SK-N-MC (cell line): ENCODE data around the gene HYAL2.
A peak's percentile ranks its signal among the peaks of the same experiment; 100 is the strongest.

Source experiments
- DNase-seq: peaks from one replicate; pipeline ENCODE4 v3.0.0-alpha.2; 2011; ENCODE audit warnings: low read depth, low spot score
- H3K27ac ChIP-seq: fragments of 200-600 bp; sonication (generic); 2 replicates; pipeline ENCODE4 v1.5.1; 2016; ENCODE audit warnings: mixed run types
- H3K36me3 ChIP-seq: fragments of 200-600 bp; sonication (generic); 2 replicates; pipeline ENCODE4 v1.6.1; 2017; ENCODE audit warnings: antibody characterized with exemption, low read length, mixed read lengths; ENCODE audit not compliant: insufficient read depth
- H3K4me3 ChIP-seq: fragments of 200-600 bp; sonication (generic); 2 replicates; pipeline ENCODE4 v1.5.1; 2016
- H3K9ac ChIP-seq: fragments of 200-600 bp; sonication (generic); 2 replicates; pipeline ENCODE4 v1.8.0; 2017; ENCODE audit warnings: mixed run types, mixed read lengths; ENCODE audit not compliant: insufficient read length
- H3K9me3 ChIP-seq: fragments of 200-600 bp; sonication (generic); 2 replicates; pipeline ENCODE4 v1.6.1; 2017; ENCODE audit warnings: low read depth, mild to moderate bottlenecking, antibody characterized with exemption, low read length, moderate library complexity, mixed read lengths
- EZH2 ChIP-seq: fragments of 200-600 bp; sonication (generic); IDR thresholded peaks from one replicate; pipeline ENCODE4 v1.6.1; 2017; ENCODE audit warnings: antibody characterized with exemption
- FOXP2 ChIP-seq: optimal IDR thresholded peaks from 2 replicates; pipeline ENCODE3; 2011; ENCODE audit warnings: mild to moderate bottlenecking, moderate library complexity; ENCODE audit not compliant: insufficient read depth; ENCODE audit errors: extremely low read length, control extremely low read depth
- POLR2AphosphoS5 ChIP-seq: IDR thresholded peaks from 2 replicates; pipeline ENCODE4 v1.6.1; 2012; ENCODE audit warnings: mild to moderate bottlenecking, low read depth, low read length, borderline replicate concordance

HYAL2 gene

GRCh38 chr3:50345008-50345407 is 22.5 kb upstream of the HYAL2 start:
- DNase-seq = no peak
- H3K9me3 ChIP-seq = no peaks in the 10 kb centered on the region
- H3K36me3 ChIP-seq = no peaks in the 10 kb centered on the region
- TF ChIP-seq EZH2 = no peak
- no peak for TF ChIP-seq POLR2AphosphoS5
- no peak for TF ChIP-seq FOXP2
- H3K9ac ChIP-seq = no peak overlapping the region
- peak overlapping the region; percentile 73 for H3K4me3 ChIP-seq
- no peak overlapping the region for H3K27ac ChIP-seq

DNA sequence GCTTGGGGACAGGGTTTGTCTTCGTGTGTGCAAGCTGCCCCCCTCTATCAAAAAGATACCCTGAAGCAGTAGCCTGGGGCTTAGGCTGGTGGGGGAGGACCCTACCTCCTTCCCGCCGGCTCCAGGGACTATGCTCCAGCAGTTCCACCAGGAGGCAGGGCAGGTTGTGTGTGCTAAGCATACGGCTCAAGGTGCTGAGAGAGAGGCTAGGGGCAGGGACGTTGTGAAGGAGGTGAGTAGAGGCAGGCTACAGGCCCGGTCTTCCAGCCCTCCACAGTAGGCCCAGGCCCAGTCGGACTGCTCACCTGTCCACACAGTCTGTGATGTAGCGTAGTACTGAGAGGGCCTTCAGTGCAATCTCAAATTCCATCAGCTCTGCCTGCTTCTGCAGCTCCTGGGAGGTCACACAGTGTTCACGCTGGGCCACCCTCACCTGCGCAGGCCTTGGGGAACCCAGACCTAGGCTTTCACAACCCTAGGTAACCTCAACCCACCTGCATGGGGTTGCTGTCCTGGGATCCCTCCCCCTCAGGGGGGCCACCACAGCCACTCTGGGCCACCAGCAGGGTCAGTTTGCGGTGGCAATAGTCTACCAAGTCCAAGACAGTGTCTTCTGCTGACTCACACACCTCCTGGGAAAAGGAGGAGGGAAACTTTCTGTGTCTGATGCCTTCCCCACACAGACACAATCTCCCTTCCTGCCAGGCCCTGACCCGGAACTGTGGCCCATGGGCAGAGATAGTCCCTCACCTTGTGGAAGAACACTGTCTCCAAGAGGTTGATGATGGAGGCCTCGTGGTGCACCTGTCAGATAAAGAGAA is 20.5 kb upstream of the HYAL2 start:
- Histone ChIP-seq H3K36me3 (no peaks in the 10 kb centered on the region), H3K4me3 (no peak overlapping the region), H3K9me3 (no peaks in the 10 kb centered on the region), H3K9ac (no peak overlapping the region), H3K27ac (no peak overlapping the region)
- TF ChIP-seq EZH2 = no peak
- no peak for TF ChIP-seq POLR2AphosphoS5
- no peak for TF ChIP-seq FOXP2
- no peak for DNase-seq

- no peak for DNase-seq
- Histone ChIP-seq H3K9ac (no peak overlapping the region), H3K9me3 (no peaks in the 10 kb centered on the region), H3K27ac (no peak overlapping the region), H3K4me3 (no peak overlapping the region), H3K36me3 (no peaks in the 10 kb centered on the region)
- TF ChIP-seq FOXP2 = no peak
- TF ChIP-seq EZH2 = no peak
- TF ChIP-seq POLR2AphosphoS5 = no peak
Observed at GRCh38 chr3:50341996-50342650, 19.6 kb upstream of the HYAL2 start.

- TF ChIP-seq EZH2 = no peak
- TF ChIP-seq POLR2AphosphoS5 = no peak
- no peak for TF ChIP-seq FOXP2
- no peak overlapping the region for H3K9ac ChIP-seq
- no peaks in the 10 kb centered on the region for H3K9me3 ChIP-seq
- no peak overlapping the region for H3K27ac ChIP-seq
- H3K4me3 ChIP-seq = no peak overlapping the region
- no peaks in the 10 kb centered on the region for H3K36me3 ChIP-seq
- no peak for DNase-seq
Observed at GRCh38 chr3:50341537-50341936, 19.0 kb upstream of the HYAL2 start.

DNA sequence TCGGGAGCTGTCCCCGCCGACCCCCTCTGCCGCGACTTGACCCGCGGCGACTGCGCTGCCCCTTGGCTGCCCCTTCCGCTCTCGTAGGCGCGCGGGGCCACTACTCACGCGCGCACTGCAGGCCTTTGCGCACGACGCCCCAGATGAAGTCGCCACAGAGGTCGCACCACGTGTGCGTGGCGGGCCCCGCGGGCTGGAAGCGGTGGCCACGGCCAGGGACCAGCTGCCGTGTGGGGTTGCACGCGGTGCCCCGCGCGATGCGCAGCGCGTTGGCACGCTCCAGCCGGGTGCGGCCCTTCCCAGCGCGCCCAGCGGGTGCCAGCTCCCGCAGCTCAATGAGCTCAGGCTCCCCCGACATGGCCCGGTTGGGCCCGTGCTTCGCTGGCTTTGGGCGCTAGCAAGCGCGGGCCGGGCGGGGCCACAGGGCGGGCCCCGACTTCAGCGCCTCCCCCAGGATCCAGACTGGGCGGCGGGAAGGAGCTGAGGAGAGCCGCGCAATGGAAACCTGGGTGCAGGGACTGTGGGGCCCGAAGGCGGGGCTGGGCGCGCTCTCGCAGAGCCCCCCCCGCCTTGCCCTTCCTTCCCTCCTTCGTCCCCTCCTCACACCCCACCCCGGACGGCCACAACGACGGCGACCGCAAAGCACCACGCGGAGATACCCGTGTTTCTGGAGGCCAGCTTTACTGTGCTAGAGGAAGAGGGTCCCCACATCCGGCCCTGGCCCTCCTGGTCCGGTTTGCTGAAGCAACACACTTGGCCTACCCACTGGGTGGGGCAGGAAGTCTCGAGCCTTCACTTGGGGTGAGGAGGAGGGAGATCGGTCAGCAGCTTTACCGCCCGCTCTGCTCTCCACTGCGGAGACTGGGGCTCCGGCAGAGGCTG is 18.1 kb upstream of the HYAL2 start, which contains the start of gene RASSF1:
RASSF1 (minus strand) TSS at position 389 of the 882 bp plus-strand sequence; CDS start at position 358, 31 bp downstream.
- Histone ChIP-seq H3K9ac (no peak within 1 kb of the TSS), H3K9me3 (no peaks in the 10 kb centered on the region), H3K36me3 (no peaks in the 10 kb centered on the region), H3K27ac (no peak within 1 kb of the TSS), H3K4me3 (no peak within 1 kb of the TSS)
- TF ChIP-seq EZH2 = no peak
- no peak for TF ChIP-seq POLR2AphosphoS5
- TF ChIP-seq FOXP2 = no peak
- no peak for DNase-seq

GRCh38 chr3:50340147-50340447 is 17.6 kb upstream of the HYAL2 start:
- DNase-seq = no peak
- Histone ChIP-seq H3K9me3 (no peaks in the 10 kb centered on the region), H3K27ac (no peak overlapping the region), H3K9ac (no peak overlapping the region), H3K36me3 (no peaks in the 10 kb centered on the region), H3K4me3 (no peak overlapping the region)
- TF ChIP-seq EZH2 = no peak
- TF ChIP-seq POLR2AphosphoS5 = no peak
- TF ChIP-seq FOXP2 = no peak

GRCh38 chr3:50339485-50340146 is 17.1 kb upstream of the HYAL2 start:
- Histone ChIP-seq H3K4me3 (no peak overlapping the region), H3K9ac (no peak overlapping the region), H3K27ac (no peak overlapping the region), H3K36me3 (no peaks in the 10 kb centered on the region), H3K9me3 (no peaks in the 10 kb centered on the region)
- no peak for DNase-seq
- no peak for TF ChIP-seq FOXP2
- TF ChIP-seq EZH2 = no peak
- no peak for TF ChIP-seq POLR2AphosphoS5

DNA sequence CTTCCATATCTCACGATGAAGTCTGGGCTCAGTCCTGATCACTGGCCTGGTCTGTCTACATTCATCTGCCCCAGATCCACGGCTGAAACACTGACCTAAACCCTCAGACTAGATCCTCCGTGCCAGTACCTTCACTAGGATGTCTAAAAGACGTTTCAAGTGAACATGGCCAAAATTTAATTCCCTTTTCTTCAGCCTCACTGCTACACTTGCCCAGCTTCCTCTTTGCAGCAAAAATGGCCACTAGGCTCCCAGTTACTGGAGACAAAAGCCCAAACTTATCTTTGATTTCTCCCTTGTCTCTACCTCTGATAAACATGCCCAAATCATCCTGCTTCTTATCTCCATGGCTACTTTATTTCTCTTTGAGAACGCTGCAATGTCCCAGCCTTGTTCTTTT is 16.4 kb upstream of the HYAL2 start:
- no peak overlapping the region for H3K4me3 ChIP-seq
- no peak for DNase-seq
- H3K9me3 ChIP-seq = no peaks in the 10 kb centered on the region
- no peaks in the 10 kb centered on the region for H3K36me3 ChIP-seq
- no peak for TF ChIP-seq POLR2AphosphoS5
- TF ChIP-seq EZH2 = no peak
- no peak overlapping the region for H3K9ac ChIP-seq
- H3K27ac ChIP-seq = no peak overlapping the region
